H1 (cell line): ENCODE data around the gene CLCF1. TPM values are rescaled to one million over a fixed set of nuclear protein-coding genes. Genes with fewer than 3 reads are reported as not detected.

Experiments
- CTCF ChIA-PET: fragments of 300-600 bp; sonication (Branson Sonifier 250); formaldehyde crosslinking; loops from one replicate; lab custom pipeline; 2021; ENCODE audit not compliant: partially characterized antibody; lab: Charles Lee
- POLR2A ChIA-PET: fragments of 300-600 bp; sonication (Branson Sonifier 250); formaldehyde crosslinking; loops from one replicate; lab custom pipeline; 2021; ENCODE audit warnings: inconsistent platforms; ENCODE audit not compliant: partially characterized antibody; lab: Charles Lee
- DNase-seq, 2 experiments: peaks; one replicate each; pipeline versions ENCODE4 v3.0.0 to v3.0.0-alpha.2; 2010 to 2022; ENCODE audit warnings: low spot score in 2 of 2, low read depth in 1 of 2, mixed read lengths in 1 of 2
- FAIRE-seq: peaks from 2 replicates; lab custom pipeline; 2011; peaks lifted over from hg19 to GRCh38; lab: Jason Lieb, UNC
- H2AFZ ChIP-seq: 2 replicates; pipeline ENCODE4 v1.8.1; 2012; ENCODE audit warnings: low read length, inconsistent platforms
- H2AK5ac ChIP-seq: 2 replicates; pipeline ENCODE4 v1.6.1; 2013; ENCODE audit warnings: low read depth, low read length
- H2BK120ac ChIP-seq: replicated peaks from 2 replicates; pipeline ENCODE3; 2013; ENCODE audit warnings: low read depth, low read length, inconsistent platforms
- H2BK12ac ChIP-seq: 2 replicates; pipeline ENCODE4 v1.6.1; 2013; ENCODE audit warnings: low read depth, low read length
- H2BK15ac ChIP-seq: 2 replicates; pipeline ENCODE4 v1.6.1; 2013; ENCODE audit warnings: low read length
- H2BK20ac ChIP-seq: 2 replicates; pipeline ENCODE4 v1.6.1; 2013; ENCODE audit warnings: low read length
- H2BK5ac ChIP-seq: 2 replicates; pipeline ENCODE4 v1.6.1; 2013; ENCODE audit warnings: low read depth, low read length
- H3K14ac ChIP-seq: 2 replicates; pipeline ENCODE4 v1.6.1; 2013; ENCODE audit warnings: inconsistent platforms; ENCODE audit not compliant: insufficient read length
- H3K18ac ChIP-seq: 2 replicates; pipeline ENCODE4 v1.6.1; 2013; ENCODE audit warnings: low read length; ENCODE audit errors: extremely low read depth
- H3K23ac ChIP-seq: 2 replicates; pipeline ENCODE4 v1.6.1; 2013; ENCODE audit warnings: inconsistent platforms; ENCODE audit not compliant: insufficient read length
- H3K23me2 ChIP-seq: 2 replicates; pipeline ENCODE4 v1.6.1; 2013; ENCODE audit warnings: low read depth, low read length
- H3K27ac ChIP-seq: 2 replicates; pipeline ENCODE4 v1.6.1; 2011; ENCODE audit warnings: low read depth, low read length, inconsistent platforms
- H3K27me3 ChIP-seq, 4 experiments: replicated peaks in 1 of 4; 1 replicate in 1 of 4; 2 replicates in 3 of 4; pipeline versions ENCODE4 v1.6.1 to v1.8.1; 2011 to 2013; ENCODE audit warnings: low read length in 3 of 4, mild to moderate bottlenecking in 3 of 4, inconsistent platforms in 2 of 4, mixed read lengths in 2 of 4, moderate library complexity in 1 of 4; ENCODE audit not compliant: control insufficient read depth in 3 of 4, insufficient read depth in 3 of 4; ENCODE audit errors: extremely low read depth in 1 of 4
- H3K36me3 ChIP-seq, 4 experiments: 2 replicates each; pipeline versions ENCODE4 v1.6.1 to v1.8.1; 2011 to 2013; ENCODE audit warnings: mild to moderate bottlenecking in 4 of 4, low read length in 3 of 4, moderate library complexity in 2 of 4, control low read depth in 1 of 4, inconsistent platforms in 1 of 4; ENCODE audit not compliant: insufficient read depth in 4 of 4, control insufficient read depth in 2 of 4
- H3K4ac ChIP-seq: replicated peaks from 2 replicates; pipeline ENCODE3; 2013; ENCODE audit warnings: low read length, low read depth, mixed read lengths, inconsistent platforms; ENCODE audit not compliant: insufficient read length
- H3K4me1 ChIP-seq, 4 experiments: replicated peaks in 1 of 4; 1 replicate in 1 of 4; 2 replicates in 3 of 4; pipeline versions ENCODE4 v1.6.1 to v1.8.1; 2011 to 2013; ENCODE audit warnings: low read length in 3 of 4, inconsistent platforms in 2 of 4, mixed read lengths in 1 of 4; ENCODE audit not compliant: insufficient read depth in 4 of 4, control insufficient read depth in 3 of 4
- H3K4me2 ChIP-seq, 2 experiments: 2 replicates each; pipeline versions ENCODE4 v1.6.1 to v1.8.1; 2011 to 2013; ENCODE audit warnings: low read depth in 2 of 2, low read length in 2 of 2, control low read depth in 1 of 2, inconsistent platforms in 1 of 2, mild to moderate bottlenecking in 1 of 2; ENCODE audit not compliant: insufficient read depth in 1 of 2
- H3K4me3 ChIP-seq, 4 experiments: fragments of 200-600, 300-600 bp in 1 of 4; sonication (generic), shearing (Covaris generic), sonication (Bioruptor Twin) in 1 of 4; 2 replicates each; pipeline versions ENCODE4 v1.5.1 to v1.8.1; 2011 to 2016; ENCODE audit warnings: low read length in 4 of 4, low read depth in 3 of 4, control low read depth in 2 of 4, inconsistent platforms in 2 of 4, mild to moderate bottlenecking in 2 of 4, mixed read lengths in 1 of 4, moderate library complexity in 1 of 4; ENCODE audit not compliant: insufficient read depth in 2 of 4; ENCODE audit errors: extremely low read depth in 1 of 4
- H3K56ac ChIP-seq: replicated peaks from 2 replicates; pipeline ENCODE3; 2013; ENCODE audit warnings: low read depth, mild to moderate bottlenecking, mixed read lengths, low read length, inconsistent platforms; ENCODE audit not compliant: insufficient read length
- H3K79me1 ChIP-seq: 2 replicates; pipeline ENCODE4 v1.6.1; 2013; ENCODE audit warnings: low read depth, low read length, control low read depth
- H3K79me2 ChIP-seq, 2 experiments: 2 replicates each; pipeline versions ENCODE4 v1.6.1 to v1.8.1; 2012 to 2013; ENCODE audit warnings: low read length in 2 of 2, mild to moderate bottlenecking in 2 of 2, inconsistent platforms in 1 of 2; ENCODE audit not compliant: insufficient read depth in 2 of 2, control insufficient read depth in 1 of 2
- H3K9ac ChIP-seq, 4 experiments: replicated peaks in 1 of 4; 1 replicate in 1 of 4; 2 replicates in 3 of 4; pipeline versions ENCODE4 v1.6.1 to v1.8.1; 2011 to 2013; ENCODE audit warnings: low read depth in 3 of 4, low read length in 3 of 4, control low read depth in 2 of 4, mild to moderate bottlenecking in 2 of 4, moderate library complexity in 2 of 4, inconsistent platforms in 1 of 4; ENCODE audit errors: extremely low read depth in 1 of 4
- H3K9me3 ChIP-seq, 2 experiments: 2 replicates each; pipeline versions ENCODE4 v1.6.1 to v1.8.1; 2012 to 2013; ENCODE audit warnings: mild to moderate bottlenecking in 2 of 2, moderate library complexity in 2 of 2, control low read depth in 1 of 2, inconsistent platforms in 1 of 2, low read depth in 1 of 2, low read length in 1 of 2, mixed read lengths in 1 of 2; ENCODE audit not compliant: insufficient read depth in 2 of 2
- H4K20me1 ChIP-seq, 2 experiments: replicated peaks in 1 of 2; 2 replicates each; pipeline versions ENCODE3 to v1.8.1; 2011 to 2013; ENCODE audit warnings: inconsistent platforms in 2 of 2, low read length in 2 of 2, mild to moderate bottlenecking in 1 of 2; ENCODE audit not compliant: insufficient read depth in 2 of 2, control insufficient read depth in 1 of 2
- H4K5ac ChIP-seq: 2 replicates; pipeline ENCODE4 v1.6.1; 2013; ENCODE audit warnings: low read length, low read depth, mixed read lengths, inconsistent platforms; ENCODE audit not compliant: insufficient read length
- H4K8ac ChIP-seq: 2 replicates; pipeline ENCODE4 v1.8.0; 2013; ENCODE audit warnings: mild to moderate bottlenecking, moderate library complexity, low read length, inconsistent platforms; ENCODE audit not compliant: insufficient read depth; ENCODE audit errors: extremely low read depth
- H4K91ac ChIP-seq: replicated peaks from 2 replicates; pipeline ENCODE3; 2013; ENCODE audit warnings: low read length, mixed read lengths, inconsistent platforms; ENCODE audit not compliant: insufficient read length
- EGR1 ChIP-seq: IDR thresholded peaks from 2 replicates; pipeline ENCODE4 v1.6.1; 2011; ENCODE audit warnings: low read depth, low read length, borderline replicate concordance
- MAFK ChIP-seq: IDR thresholded peaks from 2 replicates; pipeline ENCODE4 v1.6.1; 2012; ENCODE audit warnings: low read depth, mild to moderate bottlenecking, improper control_type of control experiment, low read length
- PHF8 ChIP-seq: fragments of 200-600 bp; sonication (generic); conservative IDR thresholded peaks from 2 replicates; pipeline ENCODE4 v1.7.1; 2012; ENCODE audit warnings: low read depth, mild to moderate bottlenecking, inconsistent platforms, low read length, moderate library complexity
- RNF2 ChIP-seq: fragments of 200-900, 300-1000 bp; sonication (generic); IDR thresholded peaks from 2 replicates; pipeline ENCODE4 v1.7.1; 2016; ENCODE audit warnings: borderline replicate concordance, low read depth, mild to moderate bottlenecking, antibody characterized with exemption, low read length; ENCODE audit not compliant: poor library complexity, severe bottlenecking; ENCODE audit errors: missing control alignments
- RXRA ChIP-seq: IDR thresholded peaks from 2 replicates; pipeline ENCODE4 v1.6.1; 2011; ENCODE audit warnings: low read depth, mild to moderate bottlenecking, low read length, moderate library complexity; ENCODE audit not compliant: insufficient read depth
- SIN3A ChIP-seq, 2 experiments: IDR thresholded peaks in 1 of 2; conservative IDR thresholded peaks in 1 of 2; 2 replicates each; pipeline ENCODE4 v1.6.1; 2011 to 2012; ENCODE audit warnings: low read length in 2 of 2, improper control_type of control experiment in 1 of 2, low read depth in 1 of 2, mild to moderate bottlenecking in 1 of 2
- SP1 ChIP-seq: IDR thresholded peaks from 2 replicates; pipeline ENCODE4 v1.6.1; 2011; ENCODE audit warnings: low read depth, low read length
- SRF ChIP-seq: IDR thresholded peaks from 2 replicates; pipeline ENCODE4 v1.6.1; 2011; ENCODE audit warnings: mild to moderate bottlenecking, low read depth, low read length, moderate library complexity
- USF2 ChIP-seq: IDR thresholded peaks from 2 replicates; pipeline ENCODE4 v1.6.1; 2011; ENCODE audit warnings: low read length, improper control_type of control experiment
- YY1 ChIP-seq: IDR thresholded peaks from 2 replicates; pipeline ENCODE4 v1.6.1; 2011; ENCODE audit warnings: low read depth, mild to moderate bottlenecking, low read length
- WGBS, 2 experiments: shearing (Covaris generic) in 1 of 2; methylation state at CpG; one replicate each; pipeline versions ENCODE4 v1.1.6 to v1.1.7; 2013 to 2015; ENCODE audit warnings: low lambda C conversion rate in 2 of 2, mixed read lengths in 2 of 2, inconsistent platforms in 1 of 2, low coverage in 1 of 2, missing lambda C conversion rate in 1 of 2; ENCODE audit not compliant: insufficient replicate concordance in 2 of 2, insufficient coverage in 1 of 2, insufficient read length in 1 of 2; ENCODE audit errors: extremely low coverage in 1 of 2, missing lambda C conversion rate in 1 of 2; 5-methylcytosine and 5-hydroxymethylcytosine counted together
- polyA plus RNA-seq, 7 experiments: library from polyadenylated mRNA; depleted of rRNA in 3 of 7; stranded (reverse) in 5 of 7; unstranded in 2 of 7; fragments of >200 nt in 5 of 7; fragments of 200-250 nt in 2 of 7; gene quantifications; 1 replicate in 5 of 7; 2 replicates in 1 of 7; 4 replicates in 1 of 7; pipeline versions ENCODE4 v1.2.1 to v1.2.3, GENCODE V29; 2011 to 2013; ENCODE audit warnings: missing spikeins in 2 of 7, mixed read lengths in 2 of 7
- total RNA-seq: library from RNA; stranded (reverse); fragmentation: NEBNext Ultra II Directional; extraction: Animal tissue kit (Norgen Biotek cat#: 25700); gene quantifications from 2 replicates; pipeline ENCODE4 v1.2.1, GENCODE V29; 2021

Gene CLCF1
- total and polyA plus RNA-seq, 2 of the 8 experiments (the other 6 are each of a cell fraction or from before 2014, with no cell fraction given): 0.32 to 1.2 TPM

- H3K9me3 ChIP-seq: no peaks in the 10 kb centered on the region
- POLR2A ChIA-PET: interaction anchor here (0.6 to 10.2 kb wide), 9 partner anchors 9 to 49 kb away, joined by 3 to 104 read pairs (median 4); partner anchors contain the start of genes PTPRCAP, RPS6KB2 and TBC1D10C
- CTCF ChIA-PET: interaction anchor here (0.6 to 2.4 kb wide), 6 partner anchors 16 to 210 kb away, joined by 3 to 13 read pairs (median 4); partner anchors contain the start of genes PITPNM1, PPP1CA, TBC1D10C and TMEM134
- no peak overlapping the region for H2BK12ac ChIP-seq
- H2BK5ac ChIP-seq: no peak overlapping the region
- no peak overlapping the region for H2AFZ ChIP-seq
- no peak overlapping the region for H3K9ac ChIP-seq
- H3K4ac ChIP-seq: no peak overlapping the region
- H3K36me3 ChIP-seq: no peaks in the 10 kb centered on the region
- 86% methylated on average over 24 of the region's 26 CpGs; no CpG with 5 or more reads in 1 of the 2 experiments for WGBS, 2 experiments
- H3K27ac ChIP-seq: no peak overlapping the region
- no peak overlapping the region for H2BK120ac ChIP-seq
- H3K4me1 ChIP-seq: peaks cover 4 to 15% (median 11%) of the 10 kb centered on the region in 4 experiments
- peaks cover 0 to 8% (median 5%) of the 10 kb centered on the region in 4 experiments; a peak in 5 of 7 replicates for H3K27me3 ChIP-seq
- no peak for DNase-seq
- H2BK15ac ChIP-seq: no peak overlapping the region
- H3K79me1 ChIP-seq: no peaks in the 10 kb centered on the region
- no peak overlapping the region; the same call in 1 of the 2 replicates for H4K8ac ChIP-seq
- no peak overlapping the region for H4K5ac ChIP-seq
- no peak overlapping the region for H2BK20ac ChIP-seq
- no peak overlapping the region for H3K23ac ChIP-seq
- H3K79me2 ChIP-seq: no peaks in the 10 kb centered on the region
- no peak overlapping the region for H3K4me2 ChIP-seq
- H3K4me3 ChIP-seq: no peak overlapping the region
- H3K56ac ChIP-seq: no peak overlapping the region
- FAIRE-seq: no peak
- H3K18ac ChIP-seq: no peak overlapping the region
- no peak overlapping the region for H4K91ac ChIP-seq
- H4K20me1 ChIP-seq: peaks cover 0 to 3% of the 10 kb centered on the region in 2 experiments
- no peak overlapping the region for H2AK5ac ChIP-seq
- H3K23me2 ChIP-seq: peaks cover 12% of the 10 kb centered on the region; the same call in 1 of the 2 replicates
- H3K14ac ChIP-seq: no peak overlapping the region
- TF ChIP-seq MAFK: no peak
- TF ChIP-seq USF2: no peak
- TF ChIP-seq RXRA: no peak
- no peak for TF ChIP-seq RNF2
- no peak for TF ChIP-seq YY1
- TF ChIP-seq SIN3A (conservative IDR thresholded peaks at IDR 0.05 in 1 of 2, IDR thresholded peaks at IDR 0.05 in 1 of 2; ENCODE audit: low read depth in 1 of 2, low read length in 2 of 2): no peak
- TF ChIP-seq SRF: no peak
- no peak for TF ChIP-seq SP1
- no peak for TF ChIP-seq EGR1
- no peak for TF ChIP-seq PHF8
These were observed 45.3 kb upstream of the CLCF1 start for GRCh38 chr11:67418476-67419281.
